ENCODE measurements around the gene TMEM236.

DNA sequence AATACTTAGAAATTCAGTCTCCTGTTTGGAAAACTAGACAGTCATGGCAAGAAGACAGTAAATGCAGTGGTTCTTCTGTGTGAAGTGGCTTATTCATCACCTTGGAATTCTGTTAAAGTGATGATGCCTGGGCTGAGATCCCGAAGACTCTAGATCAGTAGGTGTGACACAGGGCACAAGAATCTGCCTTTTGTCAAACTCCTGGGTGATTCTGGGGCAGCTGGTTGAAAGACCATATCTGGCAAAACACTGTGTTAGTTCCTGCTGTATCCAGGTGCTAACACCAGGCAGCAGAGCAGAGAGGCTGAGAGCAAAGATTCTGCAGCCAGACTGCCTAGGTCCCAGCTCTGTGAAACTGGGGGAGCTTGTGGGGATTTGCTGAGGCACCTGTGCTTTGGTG, 83.7 kb downstream of the TMEM236 start:
- TF ChIP-seq POLR2AphosphoS5 (IDR thresholded peaks at IDR 0.05; ENCODE audit: low read depth, low read length) = no peak
- TF ChIP-seq REST (IDR thresholded peaks at IDR 0.05; ENCODE audit: insufficient read depth in 1 of 2, low read depth in 2 of 2, low read length in 2 of 2) = no peak

Data from PFSK-1 (cell line).